ENCODE results near the gene BTN2A1. TPM values are rescaled to one million over a fixed set of nuclear protein-coding genes. Genes with fewer than 3 reads are reported as not detected.

BTN2A1 gene
- total RNA-seq, 4 donors from 2014 or later: 17.9 to 22.9 (median 21.4) TPM

- H3K4me3 ChIP-seq: no peak overlapping the region
- peaks cover 0 to 50% (median 7%) of the 10 kb centered on the region in 4 donors for H3K36me3 ChIP-seq
- H3K4me1 ChIP-seq: no peaks in the 10 kb centered on the region
- H3K9me3 ChIP-seq: no peaks in the 10 kb centered on the region
- no peak for DNase-seq (ENCODE audit: extremely low spot score)
- H3K27ac ChIP-seq (replicated peaks in 1 of 4): no peak overlapping the region
- intact Hi-C loops (cut with DNase I): no loop called here
- TF ChIP-seq EP300 (IDR thresholded peaks at IDR 0.05) (no peak), POLR2AphosphoS5 (IDR thresholded peaks at IDR 0.05) (no peak), CTCF (IDR thresholded peaks at IDR 0.05) (no peak), POLR2A (IDR thresholded peaks at IDR 0.05; ENCODE audit: low read depth) (no peak)
- no peaks in the 10 kb centered on the region for H3K27me3 ChIP-seq
- 91% methylated on average over 3 of the region's 3 CpGs for WGBS
These were observed 7.5 kb upstream of the BTN2A1 start for GRCh38 chr6:26450240-26450639.

- Histone ChIP-seq H3K4me1 (peaks cover 7 to 13% (median 8%) of the 10 kb centered on the region in 4 donors), H3K27me3 (no peaks in the 10 kb centered on the region), H3K27ac (replicated peaks in 1 of 4) (no peak overlapping the region), H3K4me3 (no peak overlapping the region), H3K9me3 (no peaks in the 10 kb centered on the region), H3K36me3 (peaks cover 0 to 30% (median 4%) of the 10 kb centered on the region in 4 donors)
- intact Hi-C loops (cut with DNase I): no loop called here
- 92% methylated on average over 1 of the region's 1 CpG for WGBS
- TF ChIP-seq CTCF (IDR thresholded peaks at IDR 0.05) (no peak), POLR2AphosphoS5 (IDR thresholded peaks at IDR 0.05) (no peak), POLR2A (IDR thresholded peaks at IDR 0.05; ENCODE audit: low read depth) (no peak), EP300 (IDR thresholded peaks at IDR 0.05) (no peak)
- DNase-seq (ENCODE audit: extremely low spot score): no peak
These were observed 5.0 kb upstream of the BTN2A1 start for GRCh38 chr6:26452631-26453235.

- H3K4me1 ChIP-seq: peaks cover 18 to 25% (median 20%) of the 10 kb centered on the region in 4 donors
- no peak overlapping the region for H3K27ac ChIP-seq (replicated peaks in 1 of 4)
- no peak for TF ChIP-seq CTCF (IDR thresholded peaks at IDR 0.05)
- no peak for TF ChIP-seq POLR2A (IDR thresholded peaks at IDR 0.05; ENCODE audit: low read depth)
- TF ChIP-seq EP300 (IDR thresholded peaks at IDR 0.05): no peak
- no peak for TF ChIP-seq POLR2AphosphoS5 (IDR thresholded peaks at IDR 0.05)
- 93% methylated on average over 1 of the region's 1 CpG for WGBS
- no peak for DNase-seq (ENCODE audit: extremely low spot score)
- intact Hi-C loops (cut with DNase I): loop anchor here (5.0 kb wide), 1 partner anchor 78 kb away; no protein-coding TSS in a partner anchor
- H3K4me3 ChIP-seq: no peak overlapping the region
- peaks cover under 1 to 18% (median 3%) of the 10 kb centered on the region in 4 donors for H3K36me3 ChIP-seq
- no peaks in the 10 kb centered on the region for H3K9me3 ChIP-seq
- H3K27me3 ChIP-seq: no peaks in the 10 kb centered on the region
These were observed 3.1 kb upstream of the BTN2A1 start for GRCh38 chr6:26454631-26455030.

- no peaks in the 10 kb centered on the region for H3K27me3 ChIP-seq
- TF ChIP-seq POLR2AphosphoS5 (IDR thresholded peaks at IDR 0.05) (no peak), EP300 (IDR thresholded peaks at IDR 0.05) (no peak), CTCF (IDR thresholded peaks at IDR 0.05) (no peak), POLR2A (IDR thresholded peaks at IDR 0.05; ENCODE audit: low read depth) (no peak)
These were observed 2.3 kb upstream of the BTN2A1 start for GRCh38 chr6:26455357-26455970.

More at GRCh38 chr6:26455357-26455970, 2.3 kb upstream of the BTN2A1 start:
- H3K4me1 ChIP-seq: peaks cover 26 to 33% (median 28%) of the 10 kb centered on the region in 4 donors
- DNase-seq (ENCODE audit: extremely low spot score): no peak
- intact Hi-C loops (cut with DNase I): loop anchor here (5.0 kb wide), 1 partner anchor 77 kb away; no protein-coding TSS in a partner anchor
- H3K4me3 ChIP-seq: no peak overlapping the region
- 86% methylated on average over 3 of the region's 3 CpGs for WGBS
- H3K36me3 ChIP-seq: peaks cover 8 to 18% (median 10%) of the 10 kb centered on the region in 4 donors
- H3K9me3 ChIP-seq: no peaks in the 10 kb centered on the region
- H3K27ac ChIP-seq (replicated peaks in 1 of 4): no peak overlapping the region
